Activated effector memory CD4-positive, alpha-beta T cell treated with Interleukin-2 at 50 U/mL for 16 hours (primary cell): Measurements from ENCODE around the gene DNAAF3.
A peak's percentile ranks its signal among the peaks of the same experiment; 100 is the strongest.
"Not testable (repeated sequence)": the region's sequence is repeated elsewhere in the genome, so short reads cannot be mapped to it uniquely, and the experiment has no call there.

ENCODE experiments used
- DNase-seq: peaks from one replicate; pipeline ENCODE4 v3.0.0-alpha.2; 2020

DNAAF3 gene

DNA sequence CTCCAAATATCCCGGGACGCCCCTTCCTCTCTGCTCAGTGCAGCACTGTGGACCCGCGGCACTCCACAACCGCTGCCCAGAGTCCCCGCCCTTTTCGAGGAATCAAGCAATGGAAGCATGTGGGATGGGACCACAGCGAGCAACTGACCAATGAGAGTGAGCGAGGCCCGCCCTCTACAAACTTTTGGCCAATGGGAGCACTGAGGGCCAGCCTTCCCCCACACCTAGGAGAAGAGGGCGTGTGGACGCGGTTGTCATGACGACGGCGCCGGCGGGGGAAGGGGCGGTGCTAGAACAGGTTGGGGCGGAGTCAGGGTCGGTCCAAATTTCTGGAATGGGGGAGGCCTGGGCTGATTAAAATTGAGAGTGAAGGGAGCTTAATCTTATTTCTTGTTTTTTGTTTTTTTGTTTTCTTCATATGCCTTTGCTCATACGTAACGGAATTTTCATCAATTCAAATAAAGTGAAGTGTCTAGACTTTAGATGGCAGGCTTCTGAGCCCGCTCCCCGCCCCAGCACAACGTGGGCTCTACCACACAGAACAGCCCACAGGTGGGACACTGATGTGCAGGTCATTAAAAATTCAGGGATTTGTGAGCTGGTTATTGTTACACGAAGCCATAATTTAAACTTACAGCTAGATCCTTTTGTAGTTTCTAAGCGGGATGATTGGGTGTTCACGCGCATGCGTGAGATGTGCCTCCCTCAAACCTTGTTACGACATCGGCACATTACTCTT lies at the start of gene DNAAF3:
TSS of gene DNAAF3 (minus strand) at position 84 of the 739 bp plus-strand sequence. CDS start 200 bp downstream, outside the sequence.
- DNase-seq: no peak

DNA sequence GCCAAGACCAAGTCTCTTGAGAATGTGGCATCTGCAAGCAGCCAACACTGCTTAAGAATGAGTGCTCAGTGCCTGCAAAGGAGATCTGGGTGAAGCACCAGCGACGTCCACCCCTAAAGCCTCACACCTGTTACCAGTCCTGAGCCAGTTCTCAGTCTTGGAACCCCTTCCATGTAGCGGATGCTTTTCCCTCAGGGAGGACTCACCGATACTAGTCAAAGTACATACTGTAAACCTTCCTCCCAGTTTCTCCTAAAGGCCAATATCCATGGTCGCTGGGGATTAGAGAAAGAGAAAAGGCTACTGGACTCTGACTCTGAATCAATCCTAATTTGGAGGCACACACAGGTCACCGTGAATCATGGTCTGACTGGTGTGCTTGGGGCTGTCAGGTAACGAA lies 47.1 kb upstream of the DNAAF3 start:
- no peak for DNase-seq

DNA sequence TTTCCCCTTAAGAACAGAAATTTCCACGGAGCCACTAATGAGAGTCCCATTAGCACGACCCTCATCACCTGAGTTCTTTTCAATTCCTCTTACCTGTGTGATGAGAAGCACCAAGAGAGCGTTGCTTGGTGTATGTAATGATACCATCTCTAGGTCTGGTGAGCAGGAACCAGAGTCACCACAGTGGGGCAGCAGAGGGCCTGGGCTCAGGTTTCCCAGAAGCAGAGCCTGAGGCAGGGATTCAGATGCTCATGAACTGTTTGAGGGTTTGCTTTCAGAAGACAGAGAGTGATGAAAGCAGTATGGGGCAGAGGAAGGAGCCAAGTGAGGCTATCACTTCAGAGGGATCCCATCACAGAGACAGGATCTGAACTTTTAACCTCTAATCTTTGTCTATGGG lies 46.0 kb upstream of the DNAAF3 start:
- DNase-seq: no peak

DNA sequence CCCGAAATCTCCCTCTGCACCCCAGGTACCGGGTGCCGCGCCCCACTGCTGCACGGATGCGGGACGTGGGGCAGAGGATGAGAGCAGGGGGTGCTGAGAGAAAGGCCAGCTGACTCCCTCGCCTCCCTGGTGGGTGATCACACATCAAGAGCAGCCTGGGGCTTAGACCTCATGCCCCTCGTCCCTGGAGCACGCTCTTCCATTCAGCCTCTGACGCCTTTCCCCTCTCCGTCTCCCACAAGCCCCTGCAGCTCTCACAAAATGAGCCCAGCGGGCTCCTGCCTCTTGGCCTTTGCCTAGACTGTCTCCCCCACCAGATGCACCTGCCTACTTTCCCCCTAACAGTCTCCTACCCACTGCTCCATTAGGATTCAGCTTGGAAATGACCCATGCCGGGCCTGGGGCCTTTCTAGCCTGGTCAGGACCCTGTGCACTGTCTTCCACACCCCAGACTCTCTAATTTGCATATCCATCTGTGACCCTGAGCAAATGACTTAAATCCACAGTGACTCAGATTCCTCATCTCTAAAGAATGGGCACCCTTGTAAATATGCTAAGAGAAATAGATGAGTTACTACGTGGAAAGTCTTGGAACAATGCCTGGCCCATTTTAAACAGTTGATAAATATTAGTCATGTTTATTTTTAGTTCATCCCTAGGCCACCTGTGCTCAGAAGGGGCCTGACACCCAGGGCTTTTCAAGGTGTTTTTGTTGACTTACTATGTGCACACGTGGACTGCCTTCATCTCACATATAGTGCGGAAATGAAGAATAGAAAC lies 43.5 kb upstream of the DNAAF3 start:
- no peak for DNase-seq

DNA sequence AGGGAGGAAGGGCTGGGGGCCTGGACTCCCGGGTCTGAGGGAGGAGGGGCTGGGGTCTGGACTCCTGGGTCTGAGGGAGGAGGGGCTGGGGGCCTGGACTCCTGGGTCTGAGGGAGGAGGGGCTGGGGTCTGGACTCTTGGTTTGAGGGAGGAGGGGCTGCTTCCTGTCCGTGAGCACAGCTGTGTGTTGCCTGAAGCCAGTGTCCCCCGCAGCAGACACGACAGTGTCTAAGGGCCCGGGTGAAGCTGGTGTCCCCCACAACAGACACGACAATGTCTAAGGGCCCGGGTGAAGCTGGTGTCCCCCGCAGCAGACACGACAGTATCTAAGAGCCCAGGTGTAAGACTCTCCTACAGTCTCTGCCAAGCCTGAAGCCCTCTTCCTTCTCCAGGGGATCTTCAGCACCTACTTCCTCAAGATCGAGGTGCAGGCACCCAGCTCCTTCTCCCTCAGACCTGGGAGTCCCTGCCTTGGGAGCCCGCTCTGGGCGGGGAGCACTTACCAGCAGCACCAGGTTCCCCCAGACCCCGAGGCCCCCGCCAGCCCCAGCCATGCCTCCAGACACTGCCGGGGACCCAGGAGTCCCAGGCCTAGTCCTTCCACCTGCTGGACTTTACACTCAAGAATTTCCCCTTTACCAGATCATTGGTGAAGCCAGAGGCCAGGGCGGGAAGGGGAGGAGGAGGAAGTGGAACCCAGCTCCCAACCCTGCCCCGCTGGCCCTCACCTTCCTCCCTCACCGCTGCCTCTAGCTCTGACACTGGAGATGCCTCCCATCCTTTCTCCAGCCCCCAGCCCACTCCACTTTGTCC lies 42.7 kb upstream of the DNAAF3 start, which contains the start of gene PTPRH:
TSS of gene PTPRH (minus strand) at position 622 of the 813 bp plus-strand sequence. CDS start at position 554, 68 bp downstream.
- no peak for DNase-seq

DNA sequence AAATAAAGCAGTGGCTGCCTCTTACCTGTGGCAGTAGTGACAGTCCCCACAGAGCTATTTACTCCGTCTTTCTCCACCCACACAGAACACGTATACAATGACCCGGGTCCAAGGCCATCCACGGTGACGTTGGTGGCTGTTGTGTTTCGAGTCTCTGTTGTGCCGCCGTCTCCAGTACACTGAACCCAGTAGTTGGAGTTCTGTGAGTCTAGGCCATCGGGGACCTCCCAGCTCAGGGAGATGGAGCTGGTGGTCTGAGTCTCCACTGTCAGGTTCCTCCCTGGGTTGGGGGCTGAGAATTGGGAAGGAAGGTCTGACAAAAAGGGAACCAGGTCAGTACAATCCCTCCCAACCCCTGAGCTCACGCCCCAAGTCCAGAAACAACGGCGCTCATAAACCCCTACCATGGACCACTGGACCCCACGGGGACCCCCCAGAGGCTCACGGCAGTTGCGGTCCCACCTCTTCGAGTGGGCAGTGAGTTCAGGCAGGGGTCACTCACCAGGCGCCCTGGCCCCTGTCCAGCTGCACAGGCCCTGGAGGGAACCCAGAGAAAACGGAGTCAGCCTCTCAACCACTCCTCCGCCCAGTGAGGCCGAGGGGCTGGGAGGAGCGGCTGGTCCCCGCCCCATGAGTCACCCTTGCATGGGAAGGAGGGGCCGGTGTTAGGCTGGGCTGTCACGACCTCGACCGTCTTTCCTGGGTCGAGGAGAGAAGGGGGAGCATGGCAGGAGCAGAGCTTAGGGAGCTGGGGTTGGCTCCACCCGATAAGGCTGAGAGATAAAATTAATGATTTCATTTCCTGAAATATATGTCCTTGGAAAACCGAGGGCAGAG lies 40.5 kb upstream of the DNAAF3 start:
- no peak for DNase-seq

DNA sequence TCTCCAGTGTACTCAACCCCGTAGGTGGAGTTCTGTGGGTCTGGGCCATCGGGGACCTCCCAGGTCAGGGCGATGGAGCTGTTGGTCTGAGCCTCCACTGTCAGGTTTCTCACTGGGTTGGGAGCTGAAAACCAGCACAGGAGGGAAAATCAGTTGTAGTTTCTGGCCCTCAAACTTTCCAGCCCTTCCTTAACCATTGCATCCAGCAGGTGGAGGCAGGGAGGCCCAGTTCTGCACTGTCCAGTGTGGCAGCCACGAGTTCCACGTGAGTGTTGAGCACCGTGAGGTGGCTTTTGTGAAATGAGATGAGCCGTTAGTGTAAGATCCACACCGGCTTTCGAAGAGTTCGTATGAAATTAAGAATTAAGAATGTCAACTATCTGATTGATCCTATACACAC lies 35.8 kb upstream of the DNAAF3 start:
- DNase-seq: not testable (repeated sequence)

DNA sequence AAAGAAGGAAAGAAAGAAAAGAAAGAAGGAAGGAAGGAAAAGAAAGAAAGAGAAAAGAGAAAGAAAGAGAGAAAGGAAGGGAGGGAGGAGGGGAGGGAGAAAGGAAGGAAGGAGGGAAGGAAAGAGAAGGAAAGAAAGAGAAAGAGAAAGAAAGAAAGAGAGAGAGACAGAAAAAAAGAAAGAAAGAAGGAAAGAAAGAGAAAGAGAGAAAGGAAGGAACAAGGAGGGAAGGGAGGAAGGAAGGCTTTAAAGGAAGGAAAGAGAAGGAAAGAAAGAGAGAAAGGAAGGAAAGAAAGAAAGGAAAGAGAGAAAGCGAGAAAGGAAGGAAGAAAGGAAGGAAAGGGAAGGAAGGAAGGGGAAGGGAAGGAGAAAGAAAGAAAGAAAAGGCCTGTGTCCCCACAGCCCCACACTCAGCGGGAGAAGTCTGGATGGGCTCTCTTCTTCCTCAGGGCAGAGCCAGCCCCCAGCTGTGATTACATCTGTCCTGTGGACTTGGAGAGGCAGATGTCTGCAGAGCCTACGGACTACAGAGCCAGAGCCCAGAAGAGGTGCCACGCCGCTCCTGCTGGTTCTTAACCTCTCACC lies 33.3 kb upstream of the DNAAF3 start:
- no peak for DNase-seq

DNA sequence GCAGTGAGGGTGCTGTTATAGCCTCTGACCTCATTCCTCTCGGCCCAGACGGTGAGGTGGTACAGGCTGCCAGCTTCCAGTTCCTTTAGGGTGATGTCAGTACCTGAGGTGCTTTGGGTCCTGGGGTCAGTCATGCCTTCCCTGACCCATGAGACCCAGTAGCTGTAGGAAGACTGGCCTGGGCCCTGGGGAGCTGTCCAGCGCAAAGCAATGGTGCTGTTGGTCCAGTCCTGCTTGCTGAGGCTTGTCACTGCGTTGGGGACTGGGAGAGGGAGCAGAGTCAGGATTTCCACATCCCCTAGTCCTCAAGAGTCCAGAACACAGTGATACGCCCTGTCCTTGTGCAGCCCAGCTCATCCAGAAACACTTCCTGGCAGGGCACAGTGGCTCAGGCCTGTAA lies 32.2 kb upstream of the DNAAF3 start:
- no peak for DNase-seq

DNA sequence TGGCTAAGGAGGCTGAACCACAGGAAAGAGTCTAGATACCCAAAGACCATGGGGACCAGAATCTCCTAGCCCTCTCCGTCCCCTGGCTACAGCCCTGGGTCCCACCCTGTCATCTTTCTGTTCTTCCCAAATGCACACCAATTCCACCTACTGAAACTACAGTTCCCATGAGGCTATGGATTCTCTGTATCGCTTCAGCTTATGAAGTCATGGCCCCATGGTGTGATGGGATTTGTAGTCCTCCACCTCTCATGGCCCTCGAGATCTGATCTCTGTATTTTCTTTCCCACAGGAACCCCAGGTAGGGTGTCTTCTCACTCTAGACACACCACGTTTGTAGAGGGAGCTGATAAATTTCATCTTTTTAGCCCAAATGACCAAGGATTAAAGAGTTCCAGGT lies 31.1 kb upstream of the DNAAF3 start:
- DNase-seq: no peak

DNA sequence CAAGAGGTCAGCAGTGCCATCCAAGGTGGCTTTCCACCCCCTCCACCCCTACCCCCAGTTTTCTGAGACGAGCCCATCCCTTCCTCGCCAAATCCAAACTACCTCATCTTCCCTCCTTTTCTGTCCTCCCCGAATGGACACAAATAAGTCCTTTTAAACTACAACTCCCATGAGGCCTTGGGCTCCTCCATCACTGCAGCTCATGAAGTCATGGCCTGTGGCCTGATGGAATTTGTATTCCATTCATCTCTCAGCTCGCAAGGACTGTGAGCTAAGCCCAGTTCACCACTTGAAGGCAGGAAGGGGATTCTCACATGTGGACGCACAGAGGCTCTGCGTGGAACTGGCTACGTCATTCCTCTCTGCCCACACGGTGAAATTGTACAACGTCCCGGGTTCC lies 30.4 kb upstream of the DNAAF3 start:
- no peak for DNase-seq

DNA sequence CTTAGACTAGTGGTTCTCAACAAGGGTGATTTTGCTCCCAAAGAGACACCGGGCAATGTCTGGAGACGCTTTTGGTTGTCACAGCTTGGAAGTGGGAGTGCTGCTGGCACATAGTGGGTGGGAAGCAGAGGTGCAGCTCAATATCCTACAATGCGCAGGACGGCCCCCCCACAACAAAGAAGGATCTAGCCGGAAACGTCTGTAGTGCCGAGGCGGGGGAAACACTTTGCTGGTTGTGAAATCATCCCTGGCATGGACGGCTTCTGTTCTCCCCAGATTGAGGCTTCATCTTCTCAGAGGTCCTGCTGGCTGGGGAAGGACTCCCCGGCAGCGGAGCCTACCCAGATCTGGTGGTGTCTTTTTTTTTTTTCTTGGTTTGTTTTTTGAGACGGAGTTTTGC lies 27.1 kb upstream of the DNAAF3 start:
- DNase-seq: no peak

DNA sequence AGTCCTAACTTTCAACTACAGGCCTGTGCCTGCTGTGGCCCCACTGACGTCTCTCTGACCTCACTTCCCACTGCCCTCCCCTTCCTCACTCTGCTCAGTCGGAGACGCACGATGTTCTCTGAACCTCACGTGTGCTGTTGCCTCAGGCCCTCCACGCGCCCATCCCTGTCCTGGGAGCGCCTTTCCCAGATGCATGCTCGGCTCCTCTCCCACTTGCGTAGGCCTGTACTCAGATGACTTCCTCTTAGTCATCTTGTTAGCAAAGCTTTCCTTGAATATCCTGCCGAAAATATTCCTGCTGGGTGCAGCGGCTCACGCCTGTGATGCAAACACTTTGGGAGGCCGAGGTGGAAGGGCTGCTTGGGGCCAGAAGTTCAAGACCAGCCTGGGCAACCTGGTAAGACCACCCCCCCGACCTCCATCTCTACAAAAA lies 23.0 kb upstream of the DNAAF3 start:
- DNase-seq: no peak

DNA sequence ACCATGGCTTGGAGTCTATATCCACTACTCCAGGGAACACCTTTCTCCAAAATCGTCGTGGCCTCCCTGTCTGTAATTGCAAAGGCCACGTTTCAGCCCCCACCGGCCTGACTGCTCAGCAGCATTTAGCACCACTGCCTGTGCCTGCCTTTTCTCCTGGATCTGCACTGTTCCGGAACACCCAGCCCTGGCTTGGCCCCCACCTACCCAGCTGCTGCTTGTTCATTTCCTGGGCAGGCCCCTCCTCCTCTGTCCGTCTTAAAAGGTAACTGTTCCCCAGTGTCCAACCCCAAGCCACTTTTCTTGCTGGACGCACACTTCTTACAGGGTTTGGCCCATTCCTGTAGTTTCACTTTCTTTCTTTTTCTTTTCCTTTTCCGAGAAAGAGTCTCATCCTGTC lies 22.2 kb upstream of the DNAAF3 start:
- no peak for DNase-seq

DNA sequence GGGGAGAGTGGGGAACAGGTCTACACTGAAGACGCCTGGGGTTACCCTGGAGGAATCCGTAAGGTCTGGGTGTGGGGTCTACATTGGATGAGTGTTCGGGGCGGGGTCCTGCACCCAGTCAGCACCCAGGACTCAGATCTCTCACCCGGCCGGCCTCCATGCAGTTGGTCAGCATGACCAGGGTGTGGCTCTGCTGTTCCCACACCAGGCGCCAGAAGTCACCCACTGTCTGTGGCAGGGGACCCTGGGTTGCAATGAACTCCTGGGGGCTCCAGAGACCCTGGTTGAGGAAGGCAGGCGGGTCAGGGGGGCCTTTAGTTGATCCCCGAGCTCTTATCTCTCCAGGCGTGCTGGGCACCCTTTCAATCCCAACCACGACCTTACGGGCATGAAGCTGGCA lies 19.7 kb upstream of the DNAAF3 start:
- no peak for DNase-seq

DNA sequence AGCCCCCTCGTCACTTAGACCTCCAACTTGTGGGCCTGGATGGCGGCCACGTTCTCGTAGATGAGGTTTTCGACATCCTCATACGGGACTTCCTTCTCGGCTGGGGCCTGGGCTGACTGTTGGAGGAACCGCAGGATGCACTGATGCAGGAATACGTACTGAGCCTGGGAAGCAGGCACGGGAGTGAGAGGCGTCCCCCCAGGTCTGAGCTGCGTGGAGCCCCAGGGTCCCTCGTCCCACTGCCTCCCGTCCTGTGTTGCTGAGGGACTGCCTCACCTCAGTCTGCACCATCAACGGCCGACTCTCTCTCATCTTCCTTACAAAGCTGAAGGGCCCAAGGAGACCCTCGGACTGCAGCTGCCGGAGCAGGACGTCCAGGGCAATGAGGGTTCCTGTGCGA lies 15.3 kb upstream of the DNAAF3 start:
- DNase-seq: no peak

DNA sequence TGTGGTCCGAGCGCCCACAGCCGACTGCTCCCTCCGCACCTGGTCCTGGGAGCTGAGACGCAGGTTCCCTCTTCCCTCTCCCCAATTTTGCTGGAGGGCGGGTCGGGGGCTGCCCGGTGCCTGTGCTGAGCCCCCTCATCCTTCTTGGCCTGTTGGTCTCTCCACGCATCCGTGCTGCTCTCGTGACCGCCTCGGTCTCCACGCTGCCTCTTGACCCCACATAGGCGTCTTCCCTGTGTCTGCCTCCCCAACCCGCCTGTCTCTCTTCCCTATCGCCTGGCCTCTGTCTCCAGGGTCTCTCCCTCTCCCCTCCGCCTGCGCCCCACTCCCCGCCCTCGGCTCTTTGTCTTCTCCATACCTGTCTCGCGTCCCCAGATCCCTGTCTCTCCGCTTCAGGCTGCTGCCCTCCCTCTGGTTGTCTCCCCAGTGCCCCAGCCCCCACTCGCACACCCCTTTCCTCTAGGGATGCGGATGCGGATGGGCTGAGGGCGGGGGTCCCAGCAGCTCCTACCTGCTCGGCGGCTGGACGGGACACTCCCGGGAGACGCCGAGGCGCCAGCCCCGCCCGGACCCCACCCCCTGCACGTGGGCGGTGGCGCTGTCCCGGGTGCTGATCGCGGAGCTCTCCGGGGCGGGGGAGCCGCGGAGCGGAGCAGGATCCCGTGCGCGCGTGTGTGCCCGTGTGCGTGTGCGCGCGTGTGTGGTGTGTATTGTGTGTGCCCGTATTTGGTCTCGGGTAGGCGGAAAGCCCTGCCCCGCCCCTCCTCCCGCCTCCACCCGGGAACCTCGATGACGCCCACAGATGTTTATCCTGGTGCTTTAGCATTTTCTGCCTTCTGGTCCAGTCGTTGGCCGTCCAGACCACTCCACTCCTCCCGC lies 13.4 kb upstream of the DNAAF3 start, which contains the start of gene SYT5:
TSS of gene SYT5 (minus strand) at position 684 of the 879 bp plus-strand sequence. CDS start 1,248 bp downstream, outside the sequence.
- peak; percentile 46 for DNase-seq

DNA sequence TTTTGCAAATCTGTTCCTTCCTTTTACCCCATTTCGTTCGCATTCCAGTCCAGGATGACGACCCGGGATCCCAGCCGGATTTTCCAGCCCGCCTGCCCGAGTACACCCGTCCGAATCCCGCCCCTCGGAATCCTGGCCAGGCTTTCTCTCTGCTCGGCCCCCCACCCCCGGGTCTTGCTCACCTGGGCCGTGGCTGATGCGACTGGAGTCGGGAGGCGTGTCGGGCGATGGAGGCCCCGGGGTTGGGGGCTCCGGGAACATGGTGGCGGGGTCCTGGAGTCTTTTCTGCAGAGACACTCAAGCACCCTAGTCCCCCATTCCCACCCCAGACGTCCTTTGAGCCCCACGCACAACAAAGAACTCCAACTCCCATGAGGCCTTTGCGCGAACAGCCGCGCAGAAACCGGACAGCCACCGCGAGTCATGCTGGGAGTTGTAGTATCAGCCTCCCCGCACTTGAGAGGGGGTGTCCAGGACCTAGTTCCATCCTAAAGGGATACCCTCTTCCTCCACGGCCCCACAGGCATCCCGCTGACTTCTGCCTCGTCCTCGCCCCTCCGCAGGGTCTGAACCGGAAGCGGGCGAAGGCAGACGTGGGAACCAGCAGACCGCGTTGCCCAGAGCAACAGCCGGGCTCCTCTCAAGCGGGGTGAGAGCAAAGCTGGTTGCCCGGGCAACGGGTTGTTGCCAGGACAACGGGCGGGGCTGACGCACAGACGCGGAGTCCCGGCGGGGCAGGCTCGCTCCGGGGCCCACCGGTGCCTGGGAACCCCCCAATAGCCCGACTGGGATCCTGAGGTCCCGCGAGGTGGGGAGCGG lies 12.6 kb upstream of the DNAAF3 start:
- peak; percentile 84 for DNase-seq

DNA sequence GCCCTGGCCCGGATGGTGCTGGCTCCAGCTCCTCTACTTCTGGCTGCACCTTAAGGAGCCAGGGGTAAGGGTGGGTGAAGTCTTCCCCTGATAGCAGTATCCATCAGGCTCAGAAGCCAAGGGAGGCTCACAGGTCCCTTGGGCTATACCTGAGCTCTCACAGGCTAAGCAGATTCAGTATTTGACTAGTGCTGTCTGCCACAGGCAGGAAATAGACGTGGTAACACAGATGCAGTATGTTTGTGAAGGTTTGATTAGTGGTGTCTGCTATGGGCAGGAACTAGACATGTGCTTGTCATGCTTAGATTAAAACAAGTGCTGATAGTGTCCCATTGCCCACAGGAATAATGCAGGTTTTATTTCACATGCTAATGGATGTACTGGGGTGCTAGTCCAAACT lies 9.7 kb upstream of the DNAAF3 start:
- DNase-seq: no peak
